Superior temporal gyrus (tissue), 1 donor: Measurements from ENCODE around the gene FOXP2.
"Not testable (repeated sequence)": the region's sequence is repeated elsewhere in the genome, so short reads cannot be mapped to it uniquely, and the experiment has no call there.

Experiments
- DNase-seq: peaks from one replicate; pipeline ENCODE4 v3.0.0-alpha.2; 2016; ENCODE audit errors: extremely low spot score

Gene FOXP2

GRCh38 chr7:114414156-114415063, at the start of gene FOXP2:
Gene FOXP2 (plus strand): TSS chr7:114414815. CDS start chr7:114426512, 11,697 bp downstream.
- no peak for DNase-seq

- no peak for DNase-seq
These were observed 48.8 kb upstream of the FOXP2 start for GRCh38 chr7:114365791-114366190.

- DNase-seq: no peak
These were observed 46.1 kb upstream of the FOXP2 start for GRCh38 chr7:114368492-114368891.

GRCh38 chr7:114369294-114369693, 45.3 kb upstream of the FOXP2 start:
- DNase-seq: no peak

- DNase-seq: no peak
These were observed 42.0 kb upstream of the FOXP2 start for GRCh38 chr7:114372619-114373018.

- DNase-seq: no peak
These were observed 38.7 kb upstream of the FOXP2 start for GRCh38 chr7:114375907-114376306.

GRCh38 chr7:114383946-114384345, 30.7 kb upstream of the FOXP2 start:
- DNase-seq: not testable (repeated sequence)

- not testable (repeated sequence) for DNase-seq
These were observed 30.3 kb upstream of the FOXP2 start for GRCh38 chr7:114384346-114384745.

GRCh38 chr7:114388021-114388420, 26.6 kb upstream of the FOXP2 start:
- DNase-seq: no peak

- no peak for DNase-seq
These were observed 21.9 kb upstream of the FOXP2 start for GRCh38 chr7:114392686-114393085.

- DNase-seq: no peak
These were observed 11.6 kb upstream of the FOXP2 start for GRCh38 chr7:114402876-114403635.

GRCh38 chr7:114405427-114405826, 9.2 kb upstream of the FOXP2 start:
- DNase-seq: no peak

- no peak for DNase-seq
These were observed 4.9 kb upstream of the FOXP2 start for GRCh38 chr7:114409750-114410149.

GRCh38 chr7:114412548-114412947, 2.1 kb upstream of the FOXP2 start:
- no peak for DNase-seq

GRCh38 chr7:114413761-114414155, 857 bp upstream of the FOXP2 start:
- DNase-seq: no peak

GRCh38 chr7:114415064-114415989, 712 bp downstream of the FOXP2 start:
- no peak for DNase-seq

- no peak for DNase-seq
These were observed 1.7 kb downstream of the FOXP2 start for GRCh38 chr7:114416129-114416990.

- DNase-seq: no peak
These were observed 2.7 kb downstream of the FOXP2 start for GRCh38 chr7:114417290-114417689.

GRCh38 chr7:114418117-114418516, 3.5 kb downstream of the FOXP2 start:
- no peak for DNase-seq

GRCh38 chr7:114419441-114420272, 5.0 kb downstream of the FOXP2 start:
- no peak for DNase-seq
